Astrocyte (in vitro differentiated cells and primary cell): Measurements from ENCODE around the gene GLIPR2. TPM values are rescaled to one million over a fixed set of nuclear protein-coding genes. Genes with fewer than 3 reads are reported as not detected.

ENCODE experiments used
- DNase-seq: peaks from one replicate; pipeline ENCODE4 v3.0.0-alpha.2; 2010; ENCODE audit warnings: low read depth
- FAIRE-seq: peaks from 2 replicates; lab custom pipeline; 2011; peaks lifted over from hg19 to GRCh38; lab: Jason Lieb, UNC
- H2AFZ ChIP-seq: 2 replicates; pipeline ENCODE4 v1.6.0; 2012; ENCODE audit warnings: low read depth, low read length, inconsistent platforms
- H3K27ac ChIP-seq: 2 replicates; pipeline ENCODE4 v1.5.1; 2011; ENCODE audit warnings: low read depth, low read length, inconsistent platforms
- H3K27me3 ChIP-seq: 2 replicates; pipeline ENCODE4 v1.6.0; 2011; ENCODE audit warnings: low read length, inconsistent platforms; ENCODE audit not compliant: insufficient read depth
- H3K36me3 ChIP-seq: 2 replicates; pipeline ENCODE4 v1.5.1; 2011; ENCODE audit warnings: low read length, inconsistent platforms; ENCODE audit not compliant: insufficient read depth
- H3K4me1 ChIP-seq: 2 replicates; pipeline ENCODE4 v1.5.1; 2011; ENCODE audit warnings: low read length, inconsistent platforms; ENCODE audit not compliant: insufficient read depth
- H3K4me2 ChIP-seq: 2 replicates; pipeline ENCODE4 v1.6.0; 2012; ENCODE audit warnings: low read length, inconsistent platforms
- H3K4me3 ChIP-seq: 2 replicates; pipeline ENCODE4 v1.5.1; 2011; ENCODE audit warnings: low read depth, mild to moderate bottlenecking, low read length, inconsistent platforms; ENCODE audit not compliant: insufficient read depth
- H3K79me2 ChIP-seq: 2 replicates; pipeline ENCODE4 v1.6.0; 2012; ENCODE audit warnings: mild to moderate bottlenecking, low read length, inconsistent platforms; ENCODE audit not compliant: insufficient read depth
- H3K9ac ChIP-seq: 2 replicates; pipeline ENCODE4 v1.6.0; 2012; ENCODE audit warnings: mild to moderate bottlenecking, low read length, inconsistent platforms
- H3K9me3 ChIP-seq: 2 replicates; pipeline ENCODE4 v1.5.1; 2012; ENCODE audit warnings: low read depth, mild to moderate bottlenecking, low read length, inconsistent platforms; ENCODE audit not compliant: insufficient read depth
- H4K20me1 ChIP-seq: 2 replicates; pipeline ENCODE4 v1.6.0; 2012; ENCODE audit warnings: low read length, inconsistent platforms; ENCODE audit not compliant: insufficient read depth
- H3K27ac Mint-ChIP-seq: one replicate; pipeline ENCODE4 v1.8.0; 2021; ENCODE audit warnings: mild to moderate bottlenecking, mixed read lengths; ENCODE audit not compliant: unreplicated experiment
- H3K27me3 Mint-ChIP-seq: one replicate; pipeline ENCODE4 v1.8.0; 2021; ENCODE audit warnings: low read depth, mixed read lengths; ENCODE audit not compliant: unreplicated experiment
- H3K36me3 Mint-ChIP-seq: one replicate; pipeline ENCODE4 v1.8.0; 2021; ENCODE audit warnings: low read depth, mixed read lengths; ENCODE audit not compliant: unreplicated experiment
- H3K4me1 Mint-ChIP-seq: one replicate; pipeline ENCODE4 v1.8.0; 2021; ENCODE audit warnings: low read depth, mixed read lengths; ENCODE audit not compliant: unreplicated experiment
- H3K4me3 Mint-ChIP-seq: one replicate; pipeline ENCODE4 v1.8.0; 2021; ENCODE audit warnings: mild to moderate bottlenecking, moderate library complexity, mixed read lengths; ENCODE audit not compliant: unreplicated experiment
- H3K9me3 Mint-ChIP-seq: one replicate; pipeline ENCODE4 v1.8.0; 2021; ENCODE audit warnings: mild to moderate bottlenecking, mixed read lengths; ENCODE audit not compliant: unreplicated experiment
- EZH2 ChIP-seq: IDR thresholded peaks from 2 replicates; pipeline ENCODE4 v1.6.1; 2012; ENCODE audit warnings: mild to moderate bottlenecking, low read length, inconsistent platforms; ENCODE audit not compliant: insufficient read depth
- total RNA-seq: library from RNA; stranded (reverse); gene quantifications from 2 replicates; pipeline ENCODE4 v1.2.1, GENCODE V29; 2021
- TF ChIP-seq, protein P1 (sequence below): IDR thresholded peaks from 2 replicates; pipeline ENCODE4 v1.5.1; 2011; ENCODE audit warnings: low read depth, mild to moderate bottlenecking, inconsistent platforms, low read length, moderate library complexity; ENCODE audit not compliant: insufficient read depth

GLIPR2 gene
- total RNA-seq, 1 donor from 2014 or later, result 150 TPM

DNA sequence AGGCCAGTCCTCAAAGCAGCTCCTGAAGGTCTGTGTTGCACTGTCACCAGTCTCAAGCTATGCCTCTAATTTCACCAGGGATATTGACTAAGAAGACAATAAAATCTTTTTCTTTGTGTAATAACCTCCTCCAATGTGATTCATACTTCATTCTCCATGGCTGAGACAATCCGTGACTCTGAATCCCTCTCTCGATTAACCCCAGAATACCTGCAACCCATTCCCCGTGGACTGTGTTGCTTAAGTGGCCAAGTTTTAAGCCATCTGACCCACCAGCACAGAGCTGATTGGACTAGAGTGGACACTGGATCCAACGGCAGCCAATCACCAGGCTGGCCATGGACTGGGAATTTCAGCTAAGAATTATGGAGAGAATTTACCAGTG lies 27.2 kb downstream of the GLIPR2 start:
- Histone ChIP-seq H3K4me1 (peaks cover 47% of the 10 kb centered on the region), H3K27ac (peak overlapping the region; percentile 93), H3K79me2 (no peaks in the 10 kb centered on the region), H3K27me3 (no peaks in the 10 kb centered on the region), H3K4me2 (peak overlapping the region; percentile 73), H2AFZ (no peak overlapping the region), H3K4me3 (peak overlapping the region; percentile 34), H3K9me3 (no peaks in the 10 kb centered on the region), H3K36me3 (no peaks in the 10 kb centered on the region), H4K20me1 (no peaks in the 10 kb centered on the region), H3K9ac (peak overlapping the region; percentile 63)
- Mint-ChIP-seq H3K4me1 (peaks cover 56% of the 10 kb centered on the region), H3K27ac (peak overlapping the region; percentile 97), H3K36me3 (peaks cover 12% of the 10 kb centered on the region), H3K4me3 (peak overlapping the region; percentile 27), H3K27me3 (no peaks in the 10 kb centered on the region), H3K9me3 (peaks cover 2% of the 10 kb centered on the region)
- TF ChIP-seq EZH2, result no peak
- TF ChIP-seq, protein P1, sequence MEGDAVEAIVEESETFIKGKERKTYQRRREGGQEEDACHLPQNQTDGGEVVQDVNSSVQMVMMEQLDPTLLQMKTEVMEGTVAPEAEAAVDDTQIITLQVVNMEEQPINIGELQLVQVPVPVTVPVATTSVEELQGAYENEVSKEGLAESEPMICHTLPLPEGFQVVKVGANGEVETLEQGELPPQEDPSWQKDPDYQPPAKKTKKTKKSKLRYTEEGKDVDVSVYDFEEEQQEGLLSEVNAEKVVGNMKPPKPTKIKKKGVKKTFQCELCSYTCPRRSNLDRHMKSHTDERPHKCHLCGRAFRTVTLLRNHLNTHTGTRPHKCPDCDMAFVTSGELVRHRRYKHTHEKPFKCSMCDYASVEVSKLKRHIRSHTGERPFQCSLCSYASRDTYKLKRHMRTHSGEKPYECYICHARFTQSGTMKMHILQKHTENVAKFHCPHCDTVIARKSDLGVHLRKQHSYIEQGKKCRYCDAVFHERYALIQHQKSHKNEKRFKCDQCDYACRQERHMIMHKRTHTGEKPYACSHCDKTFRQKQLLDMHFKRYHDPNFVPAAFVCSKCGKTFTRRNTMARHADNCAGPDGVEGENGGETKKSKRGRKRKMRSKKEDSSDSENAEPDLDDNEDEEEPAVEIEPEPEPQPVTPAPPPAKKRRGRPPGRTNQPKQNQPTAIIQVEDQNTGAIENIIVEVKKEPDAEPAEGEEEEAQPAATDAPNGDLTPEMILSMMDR, result no peak
- DNase-seq, result peak; percentile 65
- FAIRE-seq, result peak; percentile 79

DNA sequence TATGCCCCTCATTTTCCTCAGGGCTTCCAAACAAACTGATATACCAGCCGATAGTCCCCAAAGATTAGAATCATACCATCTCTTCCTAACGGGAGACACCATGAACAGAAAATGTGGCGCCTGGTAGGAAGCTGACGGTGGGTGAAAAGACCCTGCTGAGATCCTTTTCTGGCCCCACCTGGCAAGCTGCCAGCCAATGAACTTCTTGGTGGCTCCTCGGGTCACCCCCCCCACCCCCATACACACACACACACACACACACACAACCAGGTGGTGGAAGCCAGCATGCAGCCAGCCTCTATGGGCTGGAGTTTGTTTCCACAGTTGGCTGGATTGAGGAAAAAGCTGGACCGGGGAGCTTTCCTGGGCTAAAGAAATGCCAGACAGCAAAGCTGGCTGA lies 27.8 kb downstream of the GLIPR2 start:
- FAIRE-seq, result no peak
- H3K36me3 ChIP-seq, result no peaks in the 10 kb centered on the region
- peak overlapping the region; percentile 97 for H3K27ac Mint-ChIP-seq

DNA sequence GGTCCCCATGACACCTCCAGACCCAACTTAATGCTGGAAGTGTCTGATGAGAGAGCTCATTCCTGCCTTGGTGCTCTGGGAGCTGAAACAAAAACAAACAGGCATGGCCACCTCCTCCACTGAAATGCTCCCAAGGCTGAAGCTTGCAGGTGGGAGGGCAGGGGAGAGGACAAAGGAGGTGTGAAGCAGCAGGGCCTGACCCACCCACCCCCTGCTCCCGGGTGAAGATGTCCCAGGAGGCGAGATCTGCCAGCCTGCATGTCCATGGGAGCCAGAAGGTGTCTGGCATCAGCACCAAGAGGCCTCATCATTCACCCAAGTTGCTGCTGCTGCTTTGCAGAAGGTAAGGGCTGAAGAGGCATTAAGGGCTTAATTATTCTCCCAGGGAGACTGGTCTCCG lies 28.5 kb downstream of the GLIPR2 start:
- H3K36me3 Mint-ChIP-seq, result peaks cover 14% of the 10 kb centered on the region
- peak overlapping the region; percentile 81 for H3K27ac Mint-ChIP-seq
- peak overlapping the region; percentile 40 for H3K4me3 Mint-ChIP-seq
- Histone ChIP-seq H3K36me3 (no peaks in the 10 kb centered on the region), H4K20me1 (no peaks in the 10 kb centered on the region), H3K27me3 (no peaks in the 10 kb centered on the region), H3K4me2 (no peak overlapping the region), H3K4me3 (no peak overlapping the region), H2AFZ (no peak overlapping the region), H3K9me3 (no peaks in the 10 kb centered on the region), H3K9ac (no peak overlapping the region), H3K27ac (no peak overlapping the region), H3K4me1 (peaks cover 47% of the 10 kb centered on the region), H3K79me2 (no peaks in the 10 kb centered on the region)
- TF ChIP-seq, protein P1, result no peak
- TF ChIP-seq EZH2, result no peak
- FAIRE-seq (no peak), DNase-seq (no peak)
- H3K9me3 Mint-ChIP-seq, result peaks cover 10% of the 10 kb centered on the region
- peaks cover 5% of the 10 kb centered on the region for H3K27me3 Mint-ChIP-seq
- H3K4me1 Mint-ChIP-seq, result peaks cover 57% of the 10 kb centered on the region

More for the DNA sequence above, 27.8 kb downstream of the GLIPR2 start:
- Mint-ChIP-seq H3K4me1 (peaks cover 56% of the 10 kb centered on the region), H3K4me3 (no peak overlapping the region), H3K36me3 (peaks cover 10% of the 10 kb centered on the region), H3K9me3 (peaks cover 6% of the 10 kb centered on the region), H3K27me3 (peaks cover 2% of the 10 kb centered on the region)
- no peak overlapping the region for H3K4me3 ChIP-seq
- H2AFZ ChIP-seq, result no peak overlapping the region
- TF ChIP-seq EZH2, result no peak
- TF ChIP-seq, protein P1, result no peak
- no peaks in the 10 kb centered on the region for H3K9me3 ChIP-seq
- peaks cover 47% of the 10 kb centered on the region for H3K4me1 ChIP-seq
- no peaks in the 10 kb centered on the region for H3K79me2 ChIP-seq
- H3K27me3 ChIP-seq, result no peaks in the 10 kb centered on the region
- no peak overlapping the region for H3K27ac ChIP-seq
- peak overlapping the region; percentile 73 for H3K4me2 ChIP-seq
- DNase-seq, result no peak
- no peaks in the 10 kb centered on the region for H4K20me1 ChIP-seq
- no peak overlapping the region for H3K9ac ChIP-seq
